HepG2 (cell line): ENCODE measurements around the gene IRS2. TPM values are rescaled to one million over a fixed set of nuclear protein-coding genes. Genes with fewer than 3 reads are reported as not detected.

Source experiments
- ATAC-seq: fragments of 200-7000 bp; cut with Tn5 transposase; 3 replicates; pipeline ENCODE4 v1.9.1; 2020; ENCODE audit warnings: mild to moderate bottlenecking, moderate library complexity
- BruUV-seq: library from RNA; stranded (reverse); fragments of 400-500 nt; replicated peaks from 2 replicates; lab custom pipeline; 2021; lab: Mats Ljungman, UMichigan
- CTCF ChIA-PET: fragments of 300-600 bp; formaldehyde crosslinking; extraction: SDS; loops from one replicate; lab custom pipeline; 2021; ENCODE audit warnings: low total read pairs, inconsistent platforms, low intra/inter-chr PET ratio; lab: Yijun Ruan, JAX
- POLR2A ChIA-PET: fragments of 350-600 bp; sonication (Branson Sonifier 250); formaldehyde crosslinking; loops from one replicate; lab custom pipeline; 2020; ENCODE audit warnings: antibody characterized with exemption, inconsistent platforms; lab: Yijun Ruan, JAX
- DNase-seq: peaks from one replicate; pipeline ENCODE4 v3.0.0-alpha.2; 2015; ENCODE audit warnings: low spot score
- FAIRE-seq: peaks from 3 replicates; lab custom pipeline; 2011; peaks lifted over from hg19 to GRCh38; lab: Jason Lieb, UNC
- H2AFZ ChIP-seq: one replicate; pipeline ENCODE4 v1.6.1; 2011; ENCODE audit warnings: low read length, inconsistent platforms
- H3K27ac ChIP-seq: fragments of 300-600 bp; 3 replicates; pipeline ENCODE4 v1.8.0; 2011; ENCODE audit warnings: mixed run types, mild to moderate bottlenecking, mixed read lengths, low read length, inconsistent platforms; ENCODE audit not compliant: insufficient read depth; ENCODE audit errors: extremely low read length
- H3K27me3 ChIP-seq, 2 experiments: fragments of 200-600 bp in 1 of 2; 2 replicates in 1 of 2; 3 replicates in 1 of 2; pipeline versions ENCODE4 v1.6.0 to v1.8.0; 2011; ENCODE audit warnings: low read length in 2 of 2, mild to moderate bottlenecking in 2 of 2, moderate library complexity in 2 of 2, inconsistent platforms in 1 of 2; ENCODE audit not compliant: insufficient read depth in 2 of 2, control insufficient read depth in 1 of 2
- H3K36me3 ChIP-seq, 2 experiments: fragments of 200-600 bp in 1 of 2; replicated peaks in 1 of 2; 2 replicates in 1 of 2; 3 replicates in 1 of 2; pipeline versions ENCODE4 v1.5.1 to v1.8.0; 2011; ENCODE audit warnings: low read length in 2 of 2, inconsistent platforms in 1 of 2; ENCODE audit not compliant: insufficient read depth in 2 of 2, control insufficient read depth in 1 of 2
- H3K4me1 ChIP-seq: 2 replicates; pipeline ENCODE4 v1.5.1; 2012; ENCODE audit warnings: low read length, inconsistent platforms; ENCODE audit not compliant: insufficient read depth
- H3K4me2 ChIP-seq: 2 replicates; pipeline ENCODE4 v1.6.0; 2011; ENCODE audit warnings: low read depth, low read length, inconsistent platforms
- H3K4me3 ChIP-seq, 3 experiments: fragments of 200-600 bp in 1 of 3; sonication (generic), shearing (Covaris generic) in 1 of 3; replicated peaks in 1 of 3; 2 replicates each; pipeline ENCODE4 v1.5.1; 2011 to 2016; ENCODE audit warnings: low read length in 3 of 3, inconsistent platforms in 2 of 3, low read depth in 2 of 3, mild to moderate bottlenecking in 2 of 3, control low read depth in 1 of 3, mixed read lengths in 1 of 3; ENCODE audit not compliant: insufficient read depth in 1 of 3
- H3K79me2 ChIP-seq: one replicate; pipeline ENCODE4 v1.6.1; 2011; ENCODE audit warnings: low read length, inconsistent platforms; ENCODE audit not compliant: insufficient read depth
- H3K9ac ChIP-seq: 2 replicates; pipeline ENCODE4 v1.6.0; 2011; ENCODE audit warnings: mild to moderate bottlenecking, low read depth, low read length, inconsistent platforms; ENCODE audit not compliant: insufficient read depth
- H3K9me3 ChIP-seq: 2 replicates; pipeline ENCODE4 v1.5.1; 2012; ENCODE audit warnings: mild to moderate bottlenecking, low read length
- H4K20me1 ChIP-seq: 2 replicates; pipeline ENCODE4 v1.6.0; 2011; ENCODE audit warnings: inconsistent platforms, mild to moderate bottlenecking, low read length, moderate library complexity; ENCODE audit not compliant: insufficient read depth
- DPF2 ChIP-seq: sonication (generic); formaldehyde crosslinking; IDR thresholded peaks from 2 replicates; pipeline ENCODE4 v1.4.0; 2020; ENCODE audit warnings: mild to moderate bottlenecking, low read depth, missing genetic modification reagents, borderline replicate concordance
- FOXK1 ChIP-seq: sonication (generic); formaldehyde crosslinking; IDR thresholded peaks from 2 replicates; pipeline ENCODE4 v1.4.0; 2020; ENCODE audit warnings: low read depth, missing genetic modification reagents, borderline replicate concordance
- SALL1 ChIP-seq: sonication (generic); formaldehyde crosslinking; IDR thresholded peaks from 2 replicates; pipeline ENCODE4 v1.8.0; 2022; ENCODE audit warnings: mild to moderate bottlenecking, missing genetic modification reagents
- SOX13 ChIP-seq, 3 experiments: fragments of 450-650 bp in 1 of 3; sonication (generic) in 1 of 3; formaldehyde crosslinking in 1 of 3; IDR thresholded peaks in 2 of 3; conservative IDR thresholded peaks in 1 of 3; 2 replicates each; pipeline versions ENCODE4 v1.5.0 to v1.6.1; 2016 to 2020; ENCODE audit warnings: antibody characterized with exemption in 1 of 3, mild to moderate bottlenecking in 1 of 3, missing compliant biosample characterization in 1 of 3, missing genetic modification reagents in 1 of 3, moderate library complexity in 1 of 3
- ZBTB1 ChIP-seq: sonication (generic); formaldehyde crosslinking; IDR thresholded peaks from 2 replicates; pipeline ENCODE4 v1.4.0; 2020; ENCODE audit warnings: missing genetic modification reagents, borderline replicate concordance
- ZNF180 ChIP-seq: sonication (generic); formaldehyde crosslinking; IDR thresholded peaks from 2 replicates; pipeline ENCODE4 v1.4.0; 2020; ENCODE audit warnings: low read depth, missing genetic modification reagents, borderline replicate concordance
- ZNF547 ChIP-seq: sonication (generic); formaldehyde crosslinking; IDR thresholded peaks from 2 replicates; pipeline ENCODE4 v1.5.1; 2020; ENCODE audit warnings: mild to moderate bottlenecking, missing genetic modification reagents
- ZNF558 ChIP-seq: sonication (generic); formaldehyde crosslinking; IDR thresholded peaks from 2 replicates; pipeline ENCODE4 v1.9.0; 2022; ENCODE audit warnings: mild to moderate bottlenecking, missing genetic modification reagents, borderline replicate concordance
- ZNF709 ChIP-seq: sonication (generic); formaldehyde crosslinking; IDR thresholded peaks from 2 replicates; pipeline ENCODE4 v1.5.0; 2020; ENCODE audit warnings: mild to moderate bottlenecking, missing genetic modification reagents
- ZNF724P ChIP-seq: sonication (generic); formaldehyde crosslinking; IDR thresholded peaks from 2 replicates; pipeline ENCODE4 v1.8.0; 2022; ENCODE audit warnings: missing genetic modification reagents, borderline replicate concordance
- ZSCAN12 ChIP-seq: sonication (generic); formaldehyde crosslinking; IDR thresholded peaks from 2 replicates; pipeline ENCODE4 v1.9.0; 2021; ENCODE audit warnings: mild to moderate bottlenecking, missing genetic modification reagents
- WGBS: methylation state at CpG from one replicate; pipeline ENCODE4 v1.1.6; 2017; ENCODE audit warnings: low lambda C conversion rate; 5-methylcytosine and 5-hydroxymethylcytosine counted together
- in situ Hi-C: cut with HindIII; loops from 2 replicates; pipeline ENCODE4 v1.10.0; 2017; ENCODE audit warnings: low pct_unique_long_range_greater_than_20kb; ENCODE audit not compliant: extremely low pct_ligation_motif_present
- intact Hi-C: fragments of 100-400 bp; cut with micrococcal nuclease; formaldehyde crosslinking; loops from one replicate; pipeline ENCODE4 v1.10.0; 2022; ENCODE audit not compliant: unreplicated experiment
- polyA plus RNA-seq, 8 experiments: library from polyadenylated mRNA; depleted of rRNA in 3 of 8; stranded (reverse) in 7 of 8; unstranded in 1 of 8; fragments of >200 nt; fragmentation: Illumina TruSeq in 4 of 8; extraction: Trizol in 4 of 8; gene quantifications; 2 replicates each; pipeline versions ENCODE4 v1.2.1 to v1.2.3, GENCODE V29; 2011 to 2016; ENCODE audit warnings: low read depth in 4 of 8, missing spikeins in 1 of 8, mixed read lengths in 1 of 8; ENCODE audit not compliant: insufficient read depth in 1 of 8
- total RNA-seq, 5 experiments: library from RNA; depleted of rRNA; stranded (reverse); fragments of >200 nt; fragmentation: Illumina TruSeq; extraction: Trizol; gene quantifications; 2 replicates each; pipeline ENCODE4 v1.2.3, GENCODE V29; 2016; ENCODE audit warnings: low read depth in 1 of 5
- TF ChIP-seq, protein P1 (sequence below): sonication (generic); formaldehyde crosslinking; IDR thresholded peaks from 2 replicates; pipeline ENCODE4 v1.4.0; 2020; ENCODE audit warnings: mild to moderate bottlenecking, missing genetic modification reagents
- TF ChIP-seq, protein P2 (sequence below): sonication (generic); formaldehyde crosslinking; conservative IDR thresholded peaks from 2 replicates; pipeline ENCODE4 v1.4.0; 2020; ENCODE audit warnings: missing genetic modification reagents
- TF ChIP-seq, protein P3 (sequence below), 2 experiments: sonication (generic) in 1 of 2; formaldehyde crosslinking in 1 of 2; IDR thresholded peaks; 2 replicates each; pipeline versions ENCODE4 v1.4.0 to v1.6.1; 2016 to 2020; ENCODE audit warnings: borderline replicate concordance in 1 of 2, low read depth in 1 of 2, mild to moderate bottlenecking in 1 of 2, missing genetic modification reagents in 1 of 2

IRS2 gene
- total and polyA plus RNA-seq, 2 of the 13 experiments (the other 11 are each of a cell fraction or from before 2014, with no cell fraction given) = 0.02 to 0.04 TPM

DNA sequence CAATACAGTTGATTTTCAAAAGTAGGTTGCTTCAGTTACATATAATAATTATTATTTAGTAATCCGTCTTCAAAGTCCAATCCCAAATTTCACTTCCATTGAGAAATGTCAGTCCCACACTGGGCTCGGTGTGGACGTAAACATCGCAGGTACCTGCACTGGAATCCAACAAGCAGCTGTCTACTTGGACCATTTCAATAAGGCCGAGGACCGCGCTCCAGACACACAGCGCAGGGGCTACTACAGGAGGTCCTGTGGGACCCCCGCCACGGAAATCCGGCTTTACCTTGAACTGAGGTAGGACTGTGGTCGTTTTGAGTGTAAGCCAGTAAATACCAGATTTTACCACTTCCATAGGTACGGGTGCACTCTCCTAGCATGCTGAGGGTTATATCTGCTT lies 30.8 kb downstream of the IRS2 start (continued):
- no peak for TF ChIP-seq SALL1 (CRISPR knock-in tag)
- TF ChIP-seq, protein P1, sequence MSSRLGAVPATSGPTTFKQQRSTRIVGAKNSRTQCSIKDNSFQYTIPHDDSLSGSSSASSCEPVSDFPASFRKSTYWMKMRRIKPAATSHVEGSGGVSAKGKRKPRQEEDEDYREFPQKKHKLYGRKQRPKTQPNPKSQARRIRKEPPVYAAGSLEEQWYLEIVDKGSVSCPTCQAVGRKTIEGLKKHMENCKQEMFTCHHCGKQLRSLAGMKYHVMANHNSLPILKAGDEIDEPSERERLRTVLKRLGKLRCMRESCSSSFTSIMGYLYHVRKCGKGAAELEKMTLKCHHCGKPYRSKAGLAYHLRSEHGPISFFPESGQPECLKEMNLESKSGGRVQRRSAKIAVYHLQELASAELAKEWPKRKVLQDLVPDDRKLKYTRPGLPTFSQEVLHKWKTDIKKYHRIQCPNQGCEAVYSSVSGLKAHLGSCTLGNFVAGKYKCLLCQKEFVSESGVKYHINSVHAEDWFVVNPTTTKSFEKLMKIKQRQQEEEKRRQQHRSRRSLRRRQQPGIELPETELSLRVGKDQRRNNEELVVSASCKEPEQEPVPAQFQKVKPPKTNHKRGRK (CRISPR knock-in tag) = no peak
- no peak for TF ChIP-seq DPF2 (CRISPR knock-in tag)
- TF ChIP-seq FOXK1 (CRISPR knock-in tag) = no peak
- TF ChIP-seq ZNF180 = no peak
- TF ChIP-seq ZNF709 (CRISPR knock-in tag) = no peak
- no peak for TF ChIP-seq ZSCAN12 (CRISPR knock-in tag)
- TF ChIP-seq ZBTB1 = no peak

DNA sequence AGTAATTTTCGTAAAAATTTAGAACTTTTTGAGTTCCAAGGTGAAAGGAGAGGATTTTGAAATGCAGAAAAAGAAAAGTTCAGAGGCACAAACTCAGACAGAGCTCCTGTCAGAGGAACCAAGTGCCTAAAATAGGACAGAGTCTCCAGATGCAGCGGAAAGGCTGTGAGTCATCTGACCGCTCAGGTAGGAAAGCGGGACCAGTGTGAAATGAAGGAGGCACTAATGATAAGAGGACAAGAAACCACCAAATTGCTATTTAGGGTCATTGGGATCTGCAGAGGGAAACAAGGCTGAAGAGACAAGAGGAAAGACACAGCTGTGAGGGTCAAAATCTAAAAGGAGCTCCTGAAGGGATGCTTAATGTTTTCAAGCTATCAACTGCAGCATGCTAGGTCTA lies 34.9 kb downstream of the IRS2 start:
- Histone ChIP-seq H3K27me3 (no peaks in the 10 kb centered on the region), H3K4me3 (no peak overlapping the region), H3K27ac (no peak overlapping the region), H2AFZ (no peak overlapping the region), H3K79me2 (no peaks in the 10 kb centered on the region), H3K4me2 (no peak overlapping the region), H3K9me3 (no peaks in the 10 kb centered on the region), H4K20me1 (no peaks in the 10 kb centered on the region), H3K36me3 (no peaks in the 10 kb centered on the region), H3K4me1 (no peaks in the 10 kb centered on the region), H3K9ac (no peak overlapping the region)
- ChIA-PET POLR2A (no interaction called here), CTCF (no interaction called here)
- DNase-seq (no peak), FAIRE-seq (no peak), ATAC-seq (no peak)
- in situ Hi-C loops (no loop called here), intact Hi-C loops (no loop called here)
- no TSS peak for BruUV-seq
- 34% methylated on average over 4 of the region's 4 CpGs for WGBS
- TF ChIP-seq, protein P2, sequence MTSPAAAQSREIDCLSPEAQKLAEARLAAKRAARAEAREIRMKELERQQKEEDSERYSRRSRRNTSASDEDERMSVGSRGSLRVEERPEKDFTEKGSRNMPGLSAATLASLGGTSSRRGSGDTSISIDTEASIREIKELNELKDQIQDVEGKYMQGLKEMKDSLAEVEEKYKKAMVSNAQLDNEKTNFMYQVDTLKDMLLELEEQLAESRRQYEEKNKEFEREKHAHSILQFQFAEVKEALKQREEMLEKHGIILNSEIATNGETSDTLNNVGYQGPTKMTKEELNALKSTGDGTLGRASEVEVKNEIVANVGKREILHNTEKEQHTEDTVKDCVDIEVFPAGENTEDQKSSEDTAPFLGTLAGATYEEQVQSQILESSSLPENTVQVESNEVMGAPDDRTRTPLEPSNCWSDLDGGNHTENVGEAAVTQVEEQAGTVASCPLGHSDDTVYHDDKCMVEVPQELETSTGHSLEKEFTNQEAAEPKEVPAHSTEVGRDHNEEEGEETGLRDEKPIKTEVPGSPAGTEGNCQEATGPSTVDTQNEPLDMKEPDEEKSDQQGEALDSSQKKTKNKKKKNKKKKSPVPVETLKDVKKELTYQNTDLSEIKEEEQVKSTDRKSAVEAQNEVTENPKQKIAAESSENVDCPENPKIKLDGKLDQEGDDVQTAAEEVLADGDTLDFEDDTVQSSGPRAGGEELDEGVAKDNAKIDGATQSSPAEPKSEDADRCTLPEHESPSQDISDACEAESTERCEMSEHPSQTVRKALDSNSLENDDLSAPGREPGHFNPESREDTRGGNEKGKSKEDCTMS (CRISPR knock-in tag) = no peak
- no peak for TF ChIP-seq ZNF547
- no peak for TF ChIP-seq SOX13 (IDR thresholded peaks at IDR 0.05)
- no peak for TF ChIP-seq SOX13 (CRISPR knock-in tag; conservative IDR thresholded peaks at IDR 0.05 in 1 of 2, IDR thresholded peaks at IDR 0.05 in 1 of 2)
- no peak for TF ChIP-seq ZNF558 (CRISPR knock-in tag)
- TF ChIP-seq, protein P3, sequence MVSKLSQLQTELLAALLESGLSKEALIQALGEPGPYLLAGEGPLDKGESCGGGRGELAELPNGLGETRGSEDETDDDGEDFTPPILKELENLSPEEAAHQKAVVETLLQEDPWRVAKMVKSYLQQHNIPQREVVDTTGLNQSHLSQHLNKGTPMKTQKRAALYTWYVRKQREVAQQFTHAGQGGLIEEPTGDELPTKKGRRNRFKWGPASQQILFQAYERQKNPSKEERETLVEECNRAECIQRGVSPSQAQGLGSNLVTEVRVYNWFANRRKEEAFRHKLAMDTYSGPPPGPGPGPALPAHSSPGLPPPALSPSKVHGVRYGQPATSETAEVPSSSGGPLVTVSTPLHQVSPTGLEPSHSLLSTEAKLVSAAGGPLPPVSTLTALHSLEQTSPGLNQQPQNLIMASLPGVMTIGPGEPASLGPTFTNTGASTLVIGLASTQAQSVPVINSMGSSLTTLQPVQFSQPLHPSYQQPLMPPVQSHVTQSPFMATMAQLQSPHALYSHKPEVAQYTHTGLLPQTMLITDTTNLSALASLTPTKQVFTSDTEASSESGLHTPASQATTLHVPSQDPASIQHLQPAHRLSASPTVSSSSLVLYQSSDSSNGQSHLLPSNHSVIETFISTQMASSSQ (IDR thresholded peaks at IDR 0.05; ENCODE audit: low read depth) = no peak
- TF ChIP-seq, protein P3 (CRISPR knock-in tag; IDR thresholded peaks at IDR 0.05; ENCODE audit: borderline replicate concordance) = no peak
- TF ChIP-seq ZNF724P = no peak
